Dedifferentiated amniotic fluid mesenchymal stem cell (primary cell): ENCODE measurements around the gene SHANK1.

Experiments used
- DNase-seq: peaks from one replicate; pipeline ENCODE4 v3.0.0-alpha.2; 2016; ENCODE audit errors: extremely low spot score

Gene SHANK1

GRCh38 chr19:50686310-50687032 is 33.1 kb downstream of the SHANK1 start:
- DNase-seq = no peak

- peak; percentile 24 for DNase-seq
Observed at GRCh38 chr19:50679177-50680125, 40.2 kb downstream of the SHANK1 start.

GRCh38 chr19:50678323-50678722 is 41.3 kb downstream of the SHANK1 start:
- DNase-seq = no peak

GRCh38 chr19:50677636-50678035 is 42.0 kb downstream of the SHANK1 start:
- DNase-seq = no peak

GRCh38 chr19:50676625-50677197 is 42.9 kb downstream of the SHANK1 start:
- DNase-seq = no peak

- no peak for DNase-seq
Observed at GRCh38 chr19:50673118-50673517, 46.5 kb downstream of the SHANK1 start.

GRCh38 chr19:50670102-50670380 is 49.6 kb downstream of the SHANK1 start:
- DNase-seq = no peak

GRCh38 chr19:50669302-50670101 is 50.1 kb downstream of the SHANK1 start:
- no peak for DNase-seq

GRCh38 chr19:50668879-50669278 is 50.7 kb downstream of the SHANK1 start:
- no peak for DNase-seq

GRCh38 chr19:50668416-50668815 is 51.2 kb downstream of the SHANK1 start:
- no peak for DNase-seq

- DNase-seq = no peak
Observed at GRCh38 chr19:50667759-50668231, 51.8 kb downstream of the SHANK1 start.

- DNase-seq = no peak
Observed at GRCh38 chr19:50667177-50667758, 52.3 kb downstream of the SHANK1 start.

- no peak for DNase-seq
Observed at GRCh38 chr19:50666346-50667176, 53.0 kb downstream of the SHANK1 start.

- no peak for DNase-seq
Observed at GRCh38 chr19:50664204-50664603, 55.4 kb downstream of the SHANK1 start.

GRCh38 chr19:50663482-50663790 is 56.2 kb downstream of the SHANK1 start:
- DNase-seq = no peak

GRCh38 chr19:50662651-50663481 is 56.7 kb downstream of the SHANK1 start:
- DNase-seq = no peak

GRCh38 chr19:50661766-50662650 is 57.6 kb downstream of the SHANK1 start:
- no peak for DNase-seq

- no peak for DNase-seq
Observed at GRCh38 chr19:50661023-50661422, 58.6 kb downstream of the SHANK1 start.

GRCh38 chr19:50660088-50660366 is 59.6 kb downstream of the SHANK1 start:
- no peak for DNase-seq
